Measurements from ENCODE around the gene GPD2.

GPD2 gene

DNA sequence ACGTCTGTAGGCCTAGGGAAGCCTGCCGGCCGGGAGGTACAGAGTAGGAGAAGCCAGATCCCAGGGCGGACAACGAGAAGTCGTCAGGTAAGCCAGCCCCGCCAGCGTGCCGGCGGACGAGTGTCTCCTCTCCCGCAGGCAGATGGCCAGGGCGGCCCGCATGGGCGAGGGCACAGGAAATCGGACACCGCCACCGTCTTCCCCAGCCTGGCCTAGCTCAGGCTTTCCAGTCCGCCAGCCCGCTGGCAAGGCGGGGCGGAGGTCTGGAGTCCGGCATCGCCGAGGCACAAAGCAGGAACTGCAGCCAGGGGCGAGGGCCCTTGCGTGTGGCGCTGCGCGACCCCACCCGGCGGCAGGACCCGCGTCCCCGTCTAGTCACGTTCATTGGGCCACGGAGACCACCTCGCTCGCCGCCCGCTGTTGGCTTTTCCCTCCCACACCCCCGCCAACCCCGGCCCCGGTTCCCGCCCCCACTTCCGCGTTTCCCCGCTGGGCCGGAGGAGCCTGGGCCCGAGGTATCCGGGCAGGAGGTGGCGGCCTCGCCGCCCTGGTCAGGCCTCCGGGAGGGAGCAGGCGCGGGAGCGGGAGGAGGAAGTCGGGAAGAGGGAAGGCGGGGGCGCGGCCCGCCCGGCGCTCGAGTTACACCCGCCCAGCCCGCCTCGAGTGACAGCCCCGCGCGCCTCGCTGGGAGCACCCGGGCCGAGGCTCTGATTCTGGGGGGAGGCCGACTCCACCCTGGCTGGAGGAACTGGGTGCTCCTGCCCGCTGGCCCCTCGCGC lies at the start of gene GPD2:
GPD2 (plus strand) TSS at position 662 of the 779 bp plus-strand sequence. CDS start 39,727 bp downstream, outside the sequence.
- peak; percentile 85 for DNase-seq (ENCODE audit: low read depth)

DNA sequence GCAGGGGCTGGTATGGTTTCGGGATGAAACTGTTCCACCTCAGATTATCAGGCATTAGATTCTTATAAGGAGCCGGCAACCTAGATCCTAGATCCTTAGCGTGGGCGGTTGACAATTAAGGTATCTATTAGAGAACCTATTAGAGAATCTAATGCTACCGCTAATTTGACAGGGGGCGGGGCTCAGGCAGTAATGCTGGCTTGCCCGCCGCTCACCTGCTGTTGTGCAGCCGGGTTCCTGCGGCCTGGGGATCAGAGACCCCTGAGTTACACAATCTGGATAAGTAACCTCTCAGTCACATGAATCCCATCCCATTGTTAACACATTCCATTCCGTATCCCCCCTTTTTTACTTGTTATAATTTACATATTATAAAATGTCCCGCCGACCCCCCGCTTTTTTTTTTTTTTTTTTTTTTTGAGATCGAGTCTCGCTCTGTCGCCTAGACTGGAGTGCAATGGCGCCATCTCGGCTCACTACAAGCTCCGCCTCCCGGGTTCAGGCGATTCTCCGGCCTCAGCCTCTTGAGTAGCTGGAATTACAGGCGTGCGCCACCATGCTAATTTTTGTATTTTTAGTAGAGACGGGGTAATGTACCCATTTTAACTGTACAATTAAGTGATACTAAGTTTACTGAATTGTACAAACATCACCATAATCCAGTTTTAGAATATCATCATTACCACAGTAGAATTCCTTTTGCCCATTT lies 42.0 kb upstream of the GPD2 start:
- DNase-seq (ENCODE audit: low read depth) = no peak

DNA sequence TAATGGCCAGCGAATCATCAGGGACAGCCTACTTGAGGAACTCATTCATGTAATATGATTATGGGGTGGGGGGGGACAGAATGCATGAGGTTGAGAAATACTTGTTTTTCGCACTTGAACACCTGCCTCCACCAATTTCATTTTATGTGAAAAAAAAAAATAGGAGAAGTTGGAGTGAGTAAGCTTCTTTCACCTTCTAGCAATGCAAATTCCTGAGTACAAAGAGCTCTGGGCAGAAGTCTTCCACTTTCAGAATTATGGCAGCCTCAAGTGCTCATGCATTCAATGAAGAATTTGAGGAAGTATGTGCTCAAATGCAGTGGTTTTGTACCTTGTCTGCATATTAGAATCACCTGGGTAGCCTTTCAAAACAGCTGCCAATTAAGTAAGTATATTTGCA lies 40.1 kb upstream of the GPD2 start:
- no peak for DNase-seq (ENCODE audit: low read depth)

DNA sequence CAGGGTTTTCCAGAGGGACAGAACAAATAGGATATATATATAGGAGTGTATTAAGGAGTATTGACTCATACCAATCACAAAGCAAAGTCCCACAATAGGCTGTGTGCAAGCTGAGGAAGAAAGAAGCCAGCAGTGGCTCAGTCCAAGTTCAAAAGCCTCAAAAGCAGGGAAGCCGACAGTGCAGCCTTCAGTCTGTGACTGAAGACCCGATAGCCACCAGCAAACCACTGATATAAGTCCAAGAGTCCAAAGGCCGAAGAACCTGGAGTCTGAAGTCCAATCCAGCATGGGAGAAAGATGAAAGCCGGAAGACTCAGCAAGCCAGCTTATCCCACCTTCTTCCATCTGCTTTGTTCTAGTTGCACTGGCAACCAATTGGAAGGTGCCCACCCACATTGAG lies 39.0 kb upstream of the GPD2 start:
- DNase-seq (ENCODE audit: low read depth) = no peak

DNA sequence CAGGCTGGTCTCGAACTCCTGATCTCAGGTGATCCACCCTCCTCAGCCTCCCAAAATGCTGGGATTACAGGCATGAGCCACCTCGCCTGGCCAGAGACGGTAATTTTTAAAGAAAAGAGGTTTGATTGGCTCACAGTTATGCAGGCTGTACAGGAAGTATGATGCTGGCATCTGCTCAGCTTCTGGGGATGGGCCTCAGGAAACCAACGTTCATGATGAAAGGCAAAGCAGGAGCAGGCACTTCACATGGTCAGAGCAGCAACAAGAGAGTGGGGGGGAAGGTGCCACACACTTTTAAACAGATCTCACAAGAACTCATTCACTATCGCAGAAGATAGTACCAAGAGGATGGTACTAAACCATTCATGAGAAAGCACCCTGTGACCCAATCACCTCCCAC lies 38.0 kb upstream of the GPD2 start:
- DNase-seq (ENCODE audit: low read depth) = no peak

DNA sequence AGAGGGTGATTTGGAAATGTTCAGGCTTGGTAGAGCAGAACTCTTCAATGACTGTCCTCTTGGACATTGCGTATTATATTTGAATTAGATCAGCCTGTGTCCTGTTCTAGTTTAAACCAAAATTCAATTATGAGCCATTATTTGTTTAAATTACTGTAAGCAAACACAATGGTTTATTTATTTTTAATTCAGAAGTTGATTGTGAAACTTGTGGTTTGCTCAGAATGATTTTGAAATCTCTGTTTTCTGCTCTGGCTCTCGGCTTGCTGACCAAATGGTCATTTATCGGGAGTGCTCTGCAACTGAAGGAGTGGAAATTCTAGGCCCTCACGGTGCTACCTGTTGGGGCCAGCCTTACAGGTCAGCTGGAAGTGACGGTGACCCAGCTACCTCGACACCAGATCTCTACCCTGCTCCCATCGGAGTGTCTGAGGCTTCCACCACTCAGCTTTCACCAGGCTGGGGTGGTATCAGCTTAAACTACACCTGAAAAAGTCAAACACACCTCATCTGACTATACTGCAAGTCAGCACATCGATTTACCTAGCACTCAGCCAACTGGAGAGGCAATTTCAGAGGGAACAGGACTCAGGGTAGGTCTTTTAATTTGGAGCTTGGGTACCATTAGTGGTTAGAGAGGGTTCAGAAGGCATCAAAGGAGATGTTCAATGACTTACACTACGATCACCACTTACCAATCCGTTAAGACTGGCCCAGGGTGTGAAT lies 36.8 kb upstream of the GPD2 start:
- DNase-seq (ENCODE audit: low read depth) = no peak

DNA sequence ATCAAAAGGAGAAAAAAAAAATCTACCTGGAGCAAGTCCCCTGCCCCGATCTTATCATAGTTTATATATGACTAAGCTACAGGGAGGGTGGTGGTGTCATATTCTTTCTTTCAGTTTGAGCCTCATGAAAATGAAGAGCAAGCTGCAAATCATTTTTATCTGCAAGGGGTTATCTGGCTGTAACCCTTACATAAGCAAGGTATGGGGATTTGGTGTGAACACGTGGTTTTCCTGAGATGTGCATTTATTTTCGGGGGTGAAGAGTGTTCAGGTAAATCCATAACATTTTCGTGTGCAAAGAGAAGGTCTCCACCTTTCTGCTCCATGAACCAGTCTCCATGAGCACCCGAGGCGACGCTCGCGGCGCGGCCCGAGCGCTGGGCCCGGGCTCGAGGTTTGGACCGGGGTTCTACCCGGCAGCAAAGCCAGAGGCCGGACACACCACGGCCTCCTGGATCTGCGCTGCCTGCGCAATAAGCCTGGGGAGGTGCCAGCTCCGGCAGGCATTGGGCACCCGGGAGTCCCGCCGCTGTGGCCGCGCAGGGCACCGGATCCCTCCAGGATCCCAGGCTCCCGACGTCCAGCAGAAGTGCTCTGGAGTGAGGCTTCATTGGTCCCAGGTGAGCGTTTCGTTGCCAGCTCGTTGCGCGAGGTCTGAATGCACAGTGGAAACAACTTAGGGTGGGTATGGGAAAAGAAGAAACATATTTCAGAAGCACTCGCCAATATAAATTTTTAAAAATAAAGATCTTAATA lies 36.1 kb upstream of the GPD2 start:
- DNase-seq (ENCODE audit: low read depth) = peak; percentile 56

DNA sequence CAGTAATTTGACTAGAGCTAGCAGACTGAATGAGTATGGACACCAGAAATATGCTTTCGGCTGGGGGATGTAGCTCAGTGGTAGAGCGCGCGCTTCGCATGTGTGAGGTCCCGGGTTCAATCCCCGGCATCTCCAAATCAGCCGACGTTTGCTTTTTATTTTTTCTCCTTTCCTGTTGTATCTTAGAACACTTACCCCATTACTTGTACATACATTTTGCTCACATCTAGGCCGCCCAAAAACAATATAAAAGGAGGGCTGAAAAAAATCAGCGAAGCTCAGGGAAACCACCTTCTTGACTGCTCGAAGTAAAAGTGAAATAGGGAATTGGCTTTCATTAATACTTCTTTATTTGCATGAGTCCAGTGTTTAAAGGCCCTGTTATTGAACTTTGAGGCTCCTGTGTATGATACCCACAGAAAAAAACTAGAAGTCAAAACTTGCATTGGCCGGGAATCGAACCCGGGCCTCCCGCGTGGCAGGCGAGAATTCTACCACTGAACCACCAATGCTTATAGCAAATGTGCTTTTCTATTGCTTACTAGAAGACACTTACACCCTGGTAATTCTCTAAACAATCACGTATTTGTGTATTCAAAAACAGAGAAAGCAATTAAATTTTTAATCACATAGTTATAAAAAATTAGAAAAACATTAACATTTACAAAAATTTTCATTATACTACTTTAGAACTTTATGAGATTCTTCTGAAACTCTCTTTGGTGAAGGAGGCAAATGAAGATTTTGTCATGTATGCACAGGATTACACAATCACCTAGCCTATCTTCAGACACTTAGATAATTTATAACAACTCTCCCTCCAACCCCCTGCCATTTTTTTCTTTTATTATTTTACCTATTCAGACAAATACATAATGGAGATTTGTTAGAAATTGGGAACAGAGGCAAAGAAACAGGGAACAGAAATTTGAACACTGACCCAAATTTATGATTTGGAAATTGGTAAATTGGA lies 35.2 kb upstream of the GPD2 start:
- DNase-seq (ENCODE audit: low read depth) = peak; percentile 55

DNA sequence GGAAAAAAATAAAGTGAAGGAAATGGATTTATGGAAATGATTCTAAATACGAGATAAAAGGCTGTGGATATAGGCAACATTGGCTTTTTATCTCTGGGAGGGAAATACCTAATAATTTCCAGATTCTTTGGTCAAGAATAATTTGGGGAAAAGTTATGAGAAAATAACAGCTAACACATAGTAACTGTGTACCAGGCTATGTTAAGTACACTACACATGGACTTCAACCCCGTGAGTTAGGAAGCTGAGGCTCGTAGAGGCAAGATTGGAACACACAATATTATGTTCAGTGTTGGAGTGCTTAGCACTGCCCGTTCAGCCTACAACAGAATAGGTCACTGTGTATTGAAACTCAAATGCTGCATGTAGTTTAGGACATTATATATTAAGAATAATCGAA lies 34.3 kb upstream of the GPD2 start:
- no peak for DNase-seq (ENCODE audit: low read depth)

DNA sequence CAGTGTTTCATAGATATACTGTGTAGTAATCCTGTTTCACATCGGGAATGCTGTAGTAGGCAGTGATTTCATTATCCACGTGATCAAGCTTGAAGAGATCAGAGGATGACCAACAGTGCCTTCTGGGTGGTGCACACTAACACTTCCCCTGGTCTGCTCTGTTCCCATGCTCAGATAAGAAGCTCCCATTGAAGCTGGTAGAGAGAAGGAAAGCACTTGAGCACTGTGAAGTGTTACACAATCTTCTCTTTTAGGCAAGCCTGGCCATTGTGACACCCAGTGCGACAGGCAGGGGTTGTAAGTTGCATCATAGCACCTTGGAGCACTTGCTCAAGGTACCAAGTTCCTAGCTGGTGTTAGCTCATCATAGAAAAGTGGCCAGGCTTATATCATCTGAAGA lies 30.6 kb upstream of the GPD2 start:
- no peak for DNase-seq (ENCODE audit: low read depth)

DNA sequence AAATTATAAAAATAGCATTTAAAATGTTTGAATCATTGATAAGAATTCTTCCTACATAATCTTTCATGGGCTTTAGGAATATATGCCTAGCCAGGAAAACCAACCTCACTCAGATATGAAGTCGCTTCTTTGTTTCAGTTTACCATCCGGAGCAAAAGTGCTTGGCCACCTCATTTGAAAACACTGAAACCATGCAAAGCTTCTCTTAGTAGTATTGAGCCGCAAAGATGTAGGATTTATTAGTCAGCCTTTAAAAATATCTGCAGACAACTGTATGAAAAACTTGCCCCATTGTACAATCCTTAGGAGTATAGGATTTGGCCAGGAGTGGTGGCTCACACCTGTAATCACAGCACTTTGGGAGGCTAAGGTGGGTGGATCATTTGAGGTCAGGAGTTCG lies 24.3 kb upstream of the GPD2 start:
- DNase-seq (ENCODE audit: low read depth) = no peak

DNA sequence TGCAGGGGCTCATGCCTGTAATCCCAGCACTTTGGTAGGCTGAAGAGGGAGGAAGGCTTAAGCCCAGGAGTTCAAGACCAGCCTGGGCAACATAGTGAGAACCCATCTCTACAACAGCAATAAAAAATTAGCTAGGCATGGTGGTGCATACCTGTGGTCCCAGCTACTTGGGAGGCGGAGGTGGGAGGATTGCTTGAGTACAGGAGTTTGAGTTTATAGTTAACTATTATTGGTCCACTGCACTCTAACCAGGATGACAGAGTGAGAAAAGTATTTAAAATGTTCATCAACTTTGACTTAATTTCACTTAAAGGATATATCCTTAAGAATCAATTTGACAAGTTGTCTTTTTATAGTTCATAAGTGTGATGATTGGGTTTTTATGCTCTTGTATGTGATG lies 14.3 kb upstream of the GPD2 start:
- no peak for DNase-seq (ENCODE audit: low read depth)

DNA sequence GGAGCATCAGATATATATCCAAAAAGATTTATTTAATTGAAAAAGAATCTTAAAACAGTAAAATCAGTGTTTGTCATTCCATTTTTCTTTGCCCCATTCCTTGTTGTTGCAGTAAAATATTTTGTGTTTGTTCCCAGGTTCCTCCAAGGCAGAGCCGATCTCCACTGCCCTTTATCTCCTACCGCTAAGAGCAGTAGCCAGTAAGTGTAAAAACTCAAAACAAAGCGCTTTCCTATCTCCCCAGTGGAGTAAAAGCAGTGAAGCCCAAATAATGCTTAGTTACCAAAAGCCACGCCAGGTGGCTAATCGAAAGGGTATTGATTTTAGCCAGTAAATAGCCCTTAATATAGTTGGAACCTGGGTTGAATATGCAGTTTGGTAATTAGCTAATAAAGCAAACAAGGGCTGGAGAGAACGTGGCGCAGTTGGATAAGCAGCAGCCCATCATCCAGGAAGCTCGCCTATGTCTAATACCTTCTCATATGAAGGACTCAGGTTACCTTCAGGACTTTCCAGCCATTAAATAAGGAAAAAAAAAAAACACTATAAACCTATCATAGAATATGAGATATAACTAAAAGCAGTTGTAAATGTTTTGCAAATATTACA lies 12.4 kb upstream of the GPD2 start:
- no peak for DNase-seq (ENCODE audit: low read depth)

DNA sequence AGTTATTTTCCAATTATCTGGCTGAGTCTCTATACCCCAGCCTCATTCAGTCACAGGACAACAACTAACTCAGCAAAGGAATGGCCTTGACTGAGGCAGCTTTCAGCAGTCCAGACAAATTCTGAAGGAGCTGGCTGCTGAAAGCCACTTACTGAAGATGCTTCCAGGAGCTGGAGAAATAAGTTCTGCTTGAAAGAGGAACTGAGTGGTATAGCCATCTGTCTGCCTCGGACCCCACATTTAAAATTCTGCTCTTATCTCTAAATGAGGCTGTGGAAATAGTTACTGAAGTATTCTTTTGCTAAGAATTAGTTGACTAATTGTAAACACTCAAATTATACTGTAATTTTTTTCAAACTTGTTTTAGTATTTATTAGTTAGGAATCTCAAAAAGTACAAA lies 9.1 kb upstream of the GPD2 start:
- no peak for DNase-seq (ENCODE audit: low read depth)

DNA sequence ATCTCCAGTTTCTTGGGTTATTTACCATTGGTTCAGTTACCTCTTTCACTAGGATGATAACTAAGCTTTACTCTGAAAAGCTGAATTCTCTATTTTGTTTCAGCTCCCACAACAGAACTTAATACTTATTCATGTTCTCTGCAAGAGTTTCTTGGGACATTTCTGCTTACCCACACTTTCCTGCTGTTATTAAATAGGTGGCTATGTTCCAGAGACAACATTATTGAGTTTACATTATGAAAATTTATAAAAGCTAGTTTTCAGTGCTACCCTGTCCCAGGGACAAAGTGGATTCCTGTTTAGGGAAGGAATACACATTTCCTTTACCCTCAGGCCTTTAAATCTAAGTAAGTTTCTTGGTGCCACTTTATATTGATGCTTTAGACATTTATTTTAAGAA lies 7.0 kb upstream of the GPD2 start:
- DNase-seq (ENCODE audit: low read depth) = no peak

DNA sequence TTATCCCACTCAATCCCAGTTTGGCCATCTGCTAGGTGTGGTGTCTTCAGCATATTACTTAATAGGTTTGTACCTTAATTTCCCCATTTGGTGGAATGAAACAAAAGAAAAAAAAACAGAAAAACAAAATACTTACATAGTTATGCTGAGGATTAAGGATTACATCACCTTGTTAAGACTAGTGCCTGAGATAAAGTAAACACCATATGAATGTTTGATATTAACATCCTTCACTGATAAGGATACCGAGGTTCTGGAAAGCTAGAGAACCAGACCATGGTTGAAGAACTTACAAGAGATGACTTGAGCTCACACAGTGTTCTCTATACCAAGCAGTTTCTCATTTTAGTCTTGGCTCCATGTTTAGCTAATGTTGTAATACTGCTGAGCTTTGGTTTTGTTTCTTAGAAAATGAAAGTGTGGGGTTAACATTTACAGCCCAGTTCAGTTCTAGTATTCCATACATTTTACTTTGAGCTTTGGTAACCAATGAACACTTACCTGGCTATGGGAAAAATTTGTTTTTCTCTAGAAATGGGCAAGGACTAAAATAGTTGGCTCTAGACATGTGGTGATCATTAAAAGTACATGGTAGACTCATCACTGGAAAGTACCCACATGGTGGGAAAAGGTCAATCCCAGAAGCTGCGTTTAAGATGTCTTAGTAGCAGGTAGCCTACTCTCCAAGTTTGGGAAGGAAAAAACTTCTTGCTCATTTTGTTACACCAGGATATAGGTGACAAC lies 5.8 kb upstream of the GPD2 start:
- no peak for DNase-seq (ENCODE audit: low read depth)

DNA sequence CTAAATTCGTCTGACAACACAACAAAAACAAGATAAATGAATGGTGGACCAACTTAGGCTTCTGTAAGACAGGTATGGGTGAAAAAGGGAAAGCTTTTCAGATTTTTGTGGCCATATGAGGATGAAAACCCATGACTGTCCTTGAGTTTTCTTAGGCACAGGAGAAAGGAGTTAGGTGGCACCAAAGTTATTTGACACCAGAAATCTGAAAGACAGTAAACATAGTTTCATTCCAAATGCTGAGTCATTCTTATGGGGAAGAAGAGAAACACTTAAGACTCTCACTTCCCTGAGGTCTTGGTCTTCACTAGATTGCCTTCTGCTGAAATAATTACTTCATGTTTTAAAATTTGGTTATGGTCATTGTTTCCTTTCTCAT lies 5.2 kb upstream of the GPD2 start:
- no peak for DNase-seq (ENCODE audit: low read depth)

DNA sequence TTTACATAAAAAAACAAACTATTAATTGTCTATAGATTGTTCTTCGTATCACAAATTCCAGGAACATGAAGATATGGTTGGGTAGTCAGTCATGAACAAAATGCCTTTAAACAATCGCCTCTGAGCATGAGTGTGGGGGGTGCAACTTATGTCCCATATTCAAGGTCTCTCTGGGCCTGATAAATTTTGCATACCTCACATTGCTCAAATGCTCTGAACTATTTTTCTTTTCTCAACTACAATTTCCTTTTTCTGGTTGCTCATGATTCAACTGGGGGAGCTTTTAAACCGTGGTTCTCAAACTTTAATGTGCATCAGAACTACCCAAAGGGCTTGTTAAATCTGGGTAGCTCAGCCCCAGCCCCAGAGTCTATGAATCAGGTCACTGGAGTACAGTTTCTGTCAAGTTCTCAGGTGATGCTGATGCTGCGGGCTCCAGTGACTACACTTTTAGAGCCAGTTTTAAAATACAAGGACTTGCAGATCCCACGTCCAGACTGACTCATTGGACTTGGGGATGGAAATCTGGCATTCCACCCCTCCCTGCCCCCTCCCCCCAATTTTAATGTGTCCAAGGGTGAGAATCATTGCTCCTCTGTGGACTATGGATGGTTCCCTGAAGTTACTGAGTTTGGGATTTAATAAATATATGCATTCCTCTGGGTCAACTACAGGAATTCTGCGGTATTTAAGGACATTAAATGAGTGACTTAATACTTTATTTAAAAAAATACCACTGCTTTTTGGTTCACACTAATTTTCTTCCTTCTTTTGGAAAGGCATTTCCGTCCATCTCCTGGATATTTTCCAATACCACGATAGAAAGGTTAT lies 1.5 kb upstream of the GPD2 start:
- DNase-seq (ENCODE audit: low read depth) = no peak

DNA sequence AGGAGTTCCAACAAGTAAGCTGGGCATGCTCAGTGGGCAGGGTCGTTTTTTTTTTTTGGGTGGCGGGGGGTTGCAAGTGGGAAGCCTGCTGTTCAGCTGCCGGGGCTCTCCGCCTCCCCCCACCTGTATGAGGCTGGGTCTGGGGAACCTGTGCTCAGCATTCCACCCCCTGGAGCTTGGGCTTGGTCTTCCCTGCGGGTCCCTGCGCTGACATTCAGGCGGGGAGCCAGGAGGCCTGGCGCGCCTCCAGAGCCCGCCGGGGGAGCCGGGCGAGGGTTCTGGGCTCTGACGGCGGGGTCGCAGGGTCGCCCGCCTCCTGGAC lies 822 bp upstream of the GPD2 start:
- DNase-seq (ENCODE audit: low read depth) = no peak

Data from stromal cell of bone marrow (primary cell).